SH-SY5Y (cell line): ENCODE measurements around the gene PLPPR2.

Experiments used
- GATA2 ChIP-seq: IDR thresholded peaks from 2 replicates; pipeline ENCODE4 v1.6.1; 2011; ENCODE audit warnings: mild to moderate bottlenecking, low read depth, low read length
- GATA3 ChIP-seq: IDR thresholded peaks from 2 replicates; pipeline ENCODE4 v1.6.1; 2011; ENCODE audit warnings: low read depth, mild to moderate bottlenecking, low read length, moderate library complexity

- TF ChIP-seq GATA2: no peak
- no peak for TF ChIP-seq GATA3
These were observed 22.5 kb downstream of the PLPPR2 start for GRCh38 chr19:11377756-11378155.
